Spleen (tissue), 7 donors: ENCODE measurements around the gene NANOGP8.

ENCODE experiments used
- POLR2A ChIP-seq, 3 donors: fragments of 450-650 bp; IDR thresholded peaks; one replicate each; pipeline ENCODE4 v1.5.1; 2017; ENCODE audit warnings: antibody characterized with exemption in 3 of 3, mild to moderate bottlenecking in 1 of 3
- TF ChIP-seq, protein P1 (sequence below), 11 experiments: fragments of 200-600 bp in 7 of 11; fragments of 450-650 bp in 4 of 11; sonication (generic) in 4 of 11; IDR thresholded peaks in 8 of 11; conservative IDR thresholded peaks in 3 of 11; 1 replicate in 7 of 11; 2 replicates in 4 of 11; pipeline versions ENCODE4 v1.4.0 to v1.8.0; 2016 to 2021; ENCODE audit warnings: antibody characterized with exemption in 11 of 11, inconsistent platforms in 4 of 11, mild to moderate bottlenecking in 1 of 11
- donor health status: DM: no; HTN: no; CAD: no; lungs with moderate emphysema.
- donor health status: DM: no; HTN: no; CAD: no.
- donor health status: DM: no; HTN: no; CAD: no.

DNA sequence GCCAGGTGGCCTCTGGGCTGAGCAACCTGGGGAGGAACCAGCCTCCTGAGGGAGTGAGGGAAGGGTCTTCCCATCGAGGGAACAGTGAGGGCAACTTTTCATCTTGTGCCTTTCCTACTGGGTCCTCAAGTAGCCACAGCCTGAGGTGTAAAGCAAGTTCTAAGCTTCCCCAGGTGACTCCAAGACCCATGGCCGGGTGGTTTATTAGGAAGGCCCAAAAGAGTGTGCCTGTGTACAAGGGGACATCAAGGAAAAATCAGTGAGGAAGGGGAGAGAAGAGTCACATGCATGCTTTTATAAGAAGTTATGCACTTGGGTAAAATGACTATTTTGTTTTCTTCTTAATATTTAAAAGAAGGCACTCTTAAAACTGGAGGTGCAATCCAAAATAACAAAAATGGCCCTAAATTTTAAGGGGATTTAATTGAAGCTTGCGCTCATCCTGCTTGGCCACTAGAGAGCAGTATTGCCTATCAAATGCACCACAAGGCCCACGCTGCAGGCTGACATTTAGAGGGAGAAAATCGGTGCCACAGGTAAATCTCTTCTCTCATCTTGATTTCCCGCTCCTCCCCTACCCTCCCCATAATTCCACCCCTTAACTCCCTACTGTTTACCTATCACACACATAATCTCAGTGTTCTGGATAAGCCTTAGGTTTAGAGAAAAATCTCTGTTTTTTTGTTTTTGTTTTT lies 6.7 kb downstream of the NANOGP8 start:
- TF ChIP-seq, protein P1, sequence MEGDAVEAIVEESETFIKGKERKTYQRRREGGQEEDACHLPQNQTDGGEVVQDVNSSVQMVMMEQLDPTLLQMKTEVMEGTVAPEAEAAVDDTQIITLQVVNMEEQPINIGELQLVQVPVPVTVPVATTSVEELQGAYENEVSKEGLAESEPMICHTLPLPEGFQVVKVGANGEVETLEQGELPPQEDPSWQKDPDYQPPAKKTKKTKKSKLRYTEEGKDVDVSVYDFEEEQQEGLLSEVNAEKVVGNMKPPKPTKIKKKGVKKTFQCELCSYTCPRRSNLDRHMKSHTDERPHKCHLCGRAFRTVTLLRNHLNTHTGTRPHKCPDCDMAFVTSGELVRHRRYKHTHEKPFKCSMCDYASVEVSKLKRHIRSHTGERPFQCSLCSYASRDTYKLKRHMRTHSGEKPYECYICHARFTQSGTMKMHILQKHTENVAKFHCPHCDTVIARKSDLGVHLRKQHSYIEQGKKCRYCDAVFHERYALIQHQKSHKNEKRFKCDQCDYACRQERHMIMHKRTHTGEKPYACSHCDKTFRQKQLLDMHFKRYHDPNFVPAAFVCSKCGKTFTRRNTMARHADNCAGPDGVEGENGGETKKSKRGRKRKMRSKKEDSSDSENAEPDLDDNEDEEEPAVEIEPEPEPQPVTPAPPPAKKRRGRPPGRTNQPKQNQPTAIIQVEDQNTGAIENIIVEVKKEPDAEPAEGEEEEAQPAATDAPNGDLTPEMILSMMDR (IDR thresholded peaks at IDR 0.05 in 8 of 11, conservative IDR thresholded peaks at IDR 0.05 in 3 of 11): peak in 10 of 11 experiments; percentile 41 to 81 (median 74)
- TF ChIP-seq POLR2A (IDR thresholded peaks at IDR 0.05): no peak
